Mucosa of rectum (tissue), 2 donors: ENCODE measurements around the gene UBE2J2.

Experiments
- H3K27ac ChIP-seq, 2 donors: one replicate each; pipeline ENCODE4 v1.7.0; 2013; ENCODE audit warnings: inconsistent platforms in 2 of 2, low read depth in 2 of 2, low read length in 2 of 2
- H3K27me3 ChIP-seq, 2 donors: one replicate each; pipeline ENCODE4 v1.7.0; 2013; ENCODE audit warnings: low read length in 2 of 2; ENCODE audit not compliant: control insufficient read depth in 2 of 2, insufficient read depth in 2 of 2
- H3K36me3 ChIP-seq, 2 donors: one replicate each; pipeline ENCODE4 v1.7.0; 2013; ENCODE audit warnings: low read length in 2 of 2; ENCODE audit not compliant: control insufficient read depth in 2 of 2, insufficient read depth in 2 of 2
- H3K4me1 ChIP-seq, 2 donors: one replicate each; pipeline ENCODE4 v1.7.0; 2013; ENCODE audit warnings: low read length in 2 of 2, mild to moderate bottlenecking in 1 of 2; ENCODE audit not compliant: control insufficient read depth in 2 of 2, insufficient read depth in 2 of 2
- H3K4me3 ChIP-seq, 2 donors: one replicate each; pipeline ENCODE4 v1.7.0; 2013; ENCODE audit warnings: low read length in 2 of 2
- H3K9ac ChIP-seq, 2 donors: one replicate each; pipeline ENCODE4 v1.7.0; 2013; ENCODE audit warnings: low read length in 2 of 2, low read depth in 1 of 2, mild to moderate bottlenecking in 1 of 2
- H3K9me3 ChIP-seq, 2 donors: one replicate each; pipeline ENCODE4 v1.7.0; 2013; ENCODE audit warnings: low read length in 2 of 2; ENCODE audit not compliant: control insufficient read depth in 2 of 2
- donor health status: healthy.
- donor health status: Normal muscosa, but diverticular disease.

The UBE2J2 gene

DNA sequence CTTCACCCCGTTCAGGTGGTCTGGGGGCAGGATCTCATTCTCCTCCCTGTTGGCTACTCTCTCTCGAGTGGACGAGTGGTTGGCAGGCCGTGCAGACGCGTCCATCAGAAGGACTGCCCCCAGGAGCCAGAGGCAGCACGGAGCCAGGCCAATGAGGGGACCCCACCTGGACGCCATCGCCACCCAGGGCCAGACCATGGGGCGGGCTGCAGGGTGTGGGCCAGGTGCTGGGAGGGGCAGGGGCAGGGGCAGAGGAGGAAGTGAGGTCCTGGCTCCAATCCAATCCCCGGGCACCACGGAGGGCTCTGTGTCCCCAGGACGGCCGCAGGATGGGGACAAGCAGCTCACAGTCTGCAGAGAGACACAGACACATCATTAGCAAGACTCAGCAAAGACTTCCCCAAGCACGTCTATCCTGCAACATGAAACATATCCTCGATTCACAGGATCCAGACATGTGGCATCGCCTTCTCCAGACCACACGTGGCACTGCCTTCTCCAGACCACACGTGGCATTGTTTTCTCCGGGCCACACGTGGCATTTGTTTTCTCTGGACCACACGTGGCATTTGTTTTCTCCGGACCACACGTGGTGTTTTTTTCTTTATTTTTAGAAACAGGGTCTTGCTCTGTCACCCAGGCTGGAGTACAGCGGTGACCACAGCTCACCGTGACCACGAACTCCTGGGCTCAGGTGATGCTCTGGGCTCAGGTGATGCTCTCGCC is 44.9 kb downstream of the UBE2J2 start:
- no peak overlapping the region for H3K4me3 ChIP-seq
- peaks cover 21 to 25% of the 10 kb centered on the region in 2 donors for H3K4me1 ChIP-seq
- no peak overlapping the region for H3K27ac ChIP-seq
- H3K27me3 ChIP-seq: no peaks in the 10 kb centered on the region
- H3K36me3 ChIP-seq: peaks cover 22 to 36% of the 10 kb centered on the region in 2 donors
- H3K9ac ChIP-seq: no peak overlapping the region
- no peaks in the 10 kb centered on the region for H3K9me3 ChIP-seq

DNA sequence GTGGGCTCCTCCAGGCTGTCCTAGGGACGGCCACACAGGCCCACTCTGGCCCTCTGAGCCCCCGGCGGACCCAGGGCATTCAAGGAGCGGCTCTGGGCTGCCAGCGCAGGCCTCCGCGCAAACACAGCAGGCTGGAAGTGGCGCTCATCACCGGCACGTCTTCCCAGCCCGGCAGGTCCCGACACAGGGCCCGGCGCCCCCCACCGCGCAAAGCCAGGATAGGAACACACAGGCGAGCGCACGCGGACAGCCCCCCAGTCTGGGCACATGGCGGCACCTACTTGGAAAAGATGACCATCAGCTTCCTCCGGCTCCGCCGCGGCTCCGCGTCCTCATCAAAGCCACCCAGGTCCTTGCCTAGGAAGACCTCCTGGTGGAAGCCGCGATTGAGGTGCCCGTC is 45.5 kb downstream of the UBE2J2 start:
- H3K36me3 ChIP-seq: peaks cover 26 to 39% of the 10 kb centered on the region in 2 donors
- no peaks in the 10 kb centered on the region for H3K27me3 ChIP-seq
- peaks cover 21 to 25% of the 10 kb centered on the region in 2 donors for H3K4me1 ChIP-seq
- no peaks in the 10 kb centered on the region for H3K9me3 ChIP-seq
- no peak overlapping the region for H3K9ac ChIP-seq
- H3K27ac ChIP-seq: no peak overlapping the region
- H3K4me3 ChIP-seq: no peak overlapping the region

DNA sequence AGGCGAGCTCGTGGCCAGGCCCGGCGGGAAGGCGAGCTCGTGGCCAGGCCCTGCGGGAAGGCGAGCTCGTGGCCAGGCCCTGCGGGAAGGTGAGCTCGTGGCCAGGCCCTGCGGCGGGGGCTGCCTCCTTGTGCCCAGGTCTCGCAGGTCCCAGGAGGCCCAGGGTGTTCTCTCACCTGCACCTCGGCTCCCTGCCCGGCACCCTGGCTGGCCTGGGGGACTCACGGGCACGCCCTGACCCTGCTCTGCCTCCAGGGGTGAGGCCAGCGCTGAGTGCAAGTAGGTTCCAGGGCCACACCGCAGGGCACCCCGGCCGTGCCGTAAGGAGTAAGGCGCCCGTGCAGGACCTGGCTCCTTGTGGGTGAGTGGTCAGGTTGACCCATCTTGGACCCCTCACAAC is 46.3 kb downstream of the UBE2J2 start:
- Histone ChIP-seq H3K4me1 (peaks cover 15 to 17% of the 10 kb centered on the region in 2 donors), H3K9ac (no peak overlapping the region), H3K27me3 (no peaks in the 10 kb centered on the region), H3K4me3 (no peak overlapping the region), H3K27ac (no peak overlapping the region), H3K9me3 (no peaks in the 10 kb centered on the region), H3K36me3 (peaks cover 34 to 47% of the 10 kb centered on the region in 2 donors)

DNA sequence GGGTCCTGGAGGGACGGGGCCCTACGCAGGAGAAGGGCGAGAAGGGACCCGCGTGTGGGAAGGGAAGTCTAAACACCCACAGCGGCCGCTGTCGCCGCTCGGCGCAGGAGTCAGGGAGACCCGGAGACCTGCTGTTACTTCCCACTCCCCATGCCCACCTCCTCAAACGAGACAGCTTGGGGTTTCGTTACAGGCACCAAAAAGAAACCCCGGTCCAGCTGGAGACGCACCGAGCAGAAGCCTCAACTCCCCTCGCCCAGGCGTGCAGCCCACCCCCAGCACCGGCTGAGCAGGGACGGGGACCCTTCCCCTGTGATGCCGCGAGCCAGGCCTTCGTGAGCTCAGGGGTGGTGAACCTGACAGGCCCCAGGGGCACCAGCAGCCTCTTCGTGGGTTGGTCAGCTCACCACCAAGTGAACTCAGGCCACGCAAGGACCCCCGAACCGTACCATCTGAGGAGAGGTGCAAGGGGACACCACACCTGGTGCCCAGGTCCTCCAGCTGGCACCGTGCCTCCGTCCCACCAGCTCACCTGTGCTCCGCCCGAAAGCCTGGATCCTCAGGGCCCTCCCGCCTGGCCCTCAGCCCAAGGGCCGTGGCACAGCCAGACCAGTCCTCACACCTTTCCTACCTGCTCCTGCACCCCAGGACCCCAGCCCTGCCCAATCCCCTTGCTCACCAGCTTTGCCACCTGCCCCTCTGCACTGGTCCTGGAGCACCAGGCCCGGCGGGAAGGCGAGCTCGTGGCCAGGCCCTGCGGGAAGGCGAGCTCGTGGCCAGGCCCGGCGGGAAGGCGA is 46.9 kb downstream of the UBE2J2 start:
- no peaks in the 10 kb centered on the region for H3K27me3 ChIP-seq
- no peak overlapping the region for H3K4me3 ChIP-seq
- peaks cover 14 to 17% of the 10 kb centered on the region in 2 donors for H3K4me1 ChIP-seq
- no peak overlapping the region for H3K27ac ChIP-seq
- peaks cover 38 to 49% of the 10 kb centered on the region in 2 donors for H3K36me3 ChIP-seq
- H3K9me3 ChIP-seq: no peaks in the 10 kb centered on the region
- H3K9ac ChIP-seq: no peak overlapping the region

DNA sequence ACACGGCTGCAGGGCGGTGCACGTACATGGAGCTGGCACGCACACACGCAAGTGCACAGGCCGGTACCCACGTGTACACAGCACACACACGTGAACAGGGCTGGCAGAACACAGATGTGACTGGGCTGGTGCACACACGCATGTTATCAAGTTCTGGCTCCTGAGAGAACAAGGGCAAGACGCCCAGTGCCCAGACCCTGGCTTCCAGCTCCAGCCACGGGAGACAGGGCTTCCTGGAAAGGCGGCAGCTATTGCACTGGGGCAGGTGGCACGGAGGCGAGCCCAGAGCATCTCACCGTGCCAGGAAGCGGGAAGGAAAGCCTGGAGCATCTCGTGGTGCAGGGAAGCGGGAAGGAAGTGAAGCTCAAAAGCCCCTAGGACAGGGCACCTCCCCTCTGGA is 47.7 kb downstream of the UBE2J2 start:
- Histone ChIP-seq H3K27me3 (no peaks in the 10 kb centered on the region), H3K9ac (no peak overlapping the region), H3K36me3 (peaks cover 44 to 52% of the 10 kb centered on the region in 2 donors), H3K9me3 (no peaks in the 10 kb centered on the region), H3K27ac (no peak overlapping the region), H3K4me3 (no peak overlapping the region), H3K4me1 (peaks cover 14 to 15% of the 10 kb centered on the region in 2 donors)

DNA sequence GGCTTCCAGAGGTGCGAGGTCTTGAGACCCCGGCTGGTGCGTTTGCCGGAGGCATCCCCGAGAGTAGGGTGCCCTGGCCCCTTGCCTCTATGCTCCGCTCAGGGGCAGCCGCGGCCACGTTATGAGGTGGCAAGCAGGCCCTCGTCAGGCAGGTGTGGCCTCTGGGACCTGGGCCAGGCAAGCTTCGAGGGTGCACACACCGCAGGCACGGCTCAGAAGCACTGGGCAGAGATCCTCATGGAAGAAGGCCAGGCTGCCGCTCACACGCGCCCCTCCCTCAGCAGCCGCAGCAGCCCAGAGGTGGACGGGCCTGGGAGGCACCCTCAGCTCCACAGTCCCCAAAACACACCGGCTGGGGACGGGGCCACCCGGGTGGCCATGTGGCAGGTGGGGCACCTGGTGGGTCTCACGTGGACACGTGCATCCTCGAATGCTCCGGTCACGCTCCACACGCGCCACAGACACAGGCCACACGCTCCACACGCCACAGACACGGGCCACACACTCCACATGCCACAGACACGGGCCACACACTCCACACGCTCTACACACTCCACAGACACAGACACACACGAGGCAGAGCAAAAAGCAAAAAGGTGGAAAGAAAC is 48.3 kb downstream of the UBE2J2 start:
- peaks cover 50 to 58% of the 10 kb centered on the region in 2 donors for H3K36me3 ChIP-seq

DNA sequence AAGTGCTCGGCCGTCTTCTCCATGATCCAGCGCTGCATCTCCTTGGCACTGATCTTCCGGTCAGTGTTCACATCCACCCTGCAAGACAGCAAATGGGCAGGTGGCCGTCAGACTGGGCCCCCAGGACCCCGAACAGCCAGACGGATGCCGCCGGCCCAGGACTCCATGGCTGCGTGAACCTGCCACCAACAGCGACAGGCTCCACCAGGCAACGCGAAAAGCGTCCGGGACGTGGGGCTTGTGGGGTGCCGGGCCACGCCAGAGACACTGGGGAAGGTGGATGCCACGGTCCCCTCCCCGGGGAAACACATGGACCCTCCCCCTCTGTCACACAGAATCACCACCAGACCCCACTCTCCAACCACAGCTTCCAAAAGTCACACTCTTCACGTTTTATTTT is 49.8 kb downstream of the UBE2J2 start:
- Histone ChIP-seq H3K36me3 (peaks cover 56 to 63% of the 10 kb centered on the region in 2 donors), H3K27ac (no peak overlapping the region), H3K27me3 (no peaks in the 10 kb centered on the region), H3K9me3 (no peaks in the 10 kb centered on the region), H3K9ac (no peak overlapping the region), H3K4me1 (no peaks in the 10 kb centered on the region), H3K4me3 (no peak overlapping the region)

More for the DNA sequence above, 48.3 kb downstream of the UBE2J2 start:
- Histone ChIP-seq H3K9ac (no peak overlapping the region), H3K27me3 (no peaks in the 10 kb centered on the region), H3K4me3 (no peak overlapping the region), H3K9me3 (no peaks in the 10 kb centered on the region), H3K27ac (no peak overlapping the region), H3K4me1 (peaks cover 9 to 11% of the 10 kb centered on the region in 2 donors)

DNA sequence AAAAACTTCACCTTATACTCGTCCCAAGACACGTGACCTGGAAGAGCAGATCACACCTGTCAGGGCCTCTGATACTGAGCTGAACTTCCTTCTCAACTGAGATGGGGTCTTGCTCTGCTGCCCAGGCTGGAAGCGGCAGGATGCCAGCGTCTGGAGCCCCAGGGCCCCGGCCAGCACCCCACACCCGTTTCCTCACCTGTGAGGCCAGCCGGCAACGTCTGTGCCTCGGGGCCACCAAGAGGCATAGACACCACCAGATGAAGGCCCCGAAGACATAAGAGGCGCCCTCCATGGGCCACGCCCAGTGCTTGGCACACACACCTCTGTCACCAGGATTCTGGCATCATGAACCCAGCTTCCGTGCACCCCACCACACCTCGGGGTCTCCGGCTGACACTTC is 50.3 kb downstream of the UBE2J2 start:
- no peaks in the 10 kb centered on the region for H3K4me1 ChIP-seq
- no peak overlapping the region for H3K9ac ChIP-seq
- H3K36me3 ChIP-seq: peaks cover 56 to 63% of the 10 kb centered on the region in 2 donors
- no peaks in the 10 kb centered on the region for H3K27me3 ChIP-seq
- H3K4me3 ChIP-seq: no peak overlapping the region
- no peak overlapping the region for H3K27ac ChIP-seq
- H3K9me3 ChIP-seq: no peaks in the 10 kb centered on the region

DNA sequence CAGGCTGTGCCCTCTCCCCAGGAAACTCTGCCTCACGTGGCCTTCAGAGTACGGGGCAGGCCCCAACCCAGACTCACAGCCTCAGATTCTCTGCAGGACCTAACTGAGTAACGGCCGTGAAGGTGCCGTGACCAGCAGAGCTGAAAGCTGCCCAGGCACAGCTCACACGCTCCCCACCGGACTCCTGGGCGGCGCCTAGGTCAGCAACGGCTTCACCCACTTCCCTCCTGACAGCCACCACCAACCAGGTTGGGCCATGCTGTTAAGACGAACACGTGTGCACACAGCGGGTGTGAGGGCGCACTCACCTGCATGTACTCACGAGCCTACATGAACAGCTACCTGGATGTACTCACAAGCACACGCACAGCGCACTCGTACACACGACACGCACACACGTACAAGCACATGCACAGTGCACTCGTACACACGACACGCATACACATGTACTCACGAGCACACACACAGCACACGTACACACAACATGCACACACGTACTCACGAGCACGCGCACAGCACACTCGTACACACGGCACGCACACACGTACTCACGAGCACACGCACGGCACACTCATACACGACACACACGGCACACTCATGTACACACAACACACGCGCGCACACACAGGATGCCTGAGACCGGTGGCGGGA is 51.0 kb downstream of the UBE2J2 start:
- Histone ChIP-seq H3K27ac (no peak overlapping the region), H3K36me3 (peaks cover 56 to 62% of the 10 kb centered on the region in 2 donors), H3K4me3 (no peak overlapping the region), H3K4me1 (no peaks in the 10 kb centered on the region), H3K9ac (no peak overlapping the region), H3K9me3 (no peaks in the 10 kb centered on the region), H3K27me3 (no peaks in the 10 kb centered on the region)
